Measurements from ENCODE around the gene SHISA5.

GRCh38 chr3:48528048-48528447 is 24.1 kb upstream of the SHISA5 start:
- no peak for TF ChIP-seq CTCF (IDR thresholded peaks at IDR 0.05; ENCODE audit: borderline replicate concordance, extremely low read depth, low read length, poor library complexity, severe bottlenecking)
- no peak for TF ChIP-seq EZH2 (IDR thresholded peaks at IDR 0.05; ENCODE audit: borderline replicate concordance, low read depth, low read length, severe bottlenecking)
